Activated naive CD8-positive, alpha-beta T cell treated with anti-CD3 and anti-CD28 coated beads, Interleukin-2, amount 10 ng/mL, durations not matched to agents 7 days and 5 days (primary cell): ENCODE measurements around the gene LHFPL5. TPM values are rescaled to one million over a fixed set of nuclear protein-coding genes. Genes with fewer than 3 reads are reported as not detected.

Source experiments
- ATAC-seq: fragments of 150-1000 bp; cut with Tn5 transposase; one replicate; pipeline ENCODE4 v1.10.0; 2021; ENCODE audit warnings: low read depth, moderate library complexity
- POLR2A ChIA-PET: fragments of 350-600 bp; sonication (Branson Sonifier 250); formaldehyde crosslinking; loops from one replicate; lab custom pipeline; 2021; ENCODE audit warnings: antibody characterized with exemption; lab: Charles Lee
- DNase-seq: peaks from one replicate; pipeline ENCODE4 v3.0.0; 2021
- H3K27ac Mint-ChIP-seq: one replicate; pipeline ENCODE4 v1.8.0; 2022; ENCODE audit warnings: mild to moderate bottlenecking, mixed read lengths
- H3K27me3 Mint-ChIP-seq: one replicate; pipeline ENCODE4 v1.8.0; 2022; ENCODE audit warnings: mild to moderate bottlenecking, moderate library complexity, mixed read lengths
- H3K36me3 Mint-ChIP-seq: one replicate; pipeline ENCODE4 v1.8.0; 2021; ENCODE audit warnings: mild to moderate bottlenecking, mixed read lengths
- H3K4me1 Mint-ChIP-seq: one replicate; pipeline ENCODE4 v1.8.0; 2021; ENCODE audit warnings: mixed read lengths
- H3K4me3 Mint-ChIP-seq: one replicate; pipeline ENCODE4 v1.8.0; 2022; ENCODE audit warnings: mild to moderate bottlenecking, moderate library complexity, mixed read lengths
- H3K9me3 Mint-ChIP-seq: one replicate; pipeline ENCODE4 v1.8.0; 2021; ENCODE audit warnings: mixed read lengths
- total RNA-seq, 2 experiments: library from RNA; stranded (reverse); gene quantifications; one replicate each; pipeline ENCODE4 v1.2.3, GENCODE V29; 2021

Gene LHFPL5
- total RNA-seq, 2 experiments from 2014 or later = not detected

DNA sequence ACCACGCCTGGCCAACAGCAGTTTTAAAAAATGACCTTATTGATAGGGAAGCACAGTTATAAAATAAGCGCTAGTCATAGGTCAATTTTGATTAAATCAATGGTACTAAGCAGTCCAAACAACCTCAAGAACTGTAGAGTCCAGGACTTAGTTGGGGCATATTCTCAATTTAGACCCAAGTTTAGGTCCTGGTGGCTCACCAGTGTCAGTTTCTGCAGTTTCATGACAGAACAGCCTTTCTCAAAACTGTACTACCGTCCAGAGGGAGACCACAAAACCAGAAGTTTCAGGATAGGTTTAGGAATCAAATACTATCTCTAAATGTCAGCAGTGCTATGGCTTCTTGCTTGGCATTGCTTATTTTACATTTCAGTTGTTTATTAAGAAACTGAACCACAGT, 39.1 kb downstream of the LHFPL5 start:
- H3K4me1 Mint-ChIP-seq = peaks cover 2% of the 10 kb centered on the region
- POLR2A ChIA-PET = no interaction called here
- no peak overlapping the region for H3K27ac Mint-ChIP-seq
- DNase-seq (no peak), ATAC-seq (no peak)
- no peak overlapping the region for H3K4me3 Mint-ChIP-seq
- H3K36me3 Mint-ChIP-seq = peaks cover 43% of the 10 kb centered on the region
- peaks cover 3% of the 10 kb centered on the region for H3K9me3 Mint-ChIP-seq
- no peaks in the 10 kb centered on the region for H3K27me3 Mint-ChIP-seq

DNA sequence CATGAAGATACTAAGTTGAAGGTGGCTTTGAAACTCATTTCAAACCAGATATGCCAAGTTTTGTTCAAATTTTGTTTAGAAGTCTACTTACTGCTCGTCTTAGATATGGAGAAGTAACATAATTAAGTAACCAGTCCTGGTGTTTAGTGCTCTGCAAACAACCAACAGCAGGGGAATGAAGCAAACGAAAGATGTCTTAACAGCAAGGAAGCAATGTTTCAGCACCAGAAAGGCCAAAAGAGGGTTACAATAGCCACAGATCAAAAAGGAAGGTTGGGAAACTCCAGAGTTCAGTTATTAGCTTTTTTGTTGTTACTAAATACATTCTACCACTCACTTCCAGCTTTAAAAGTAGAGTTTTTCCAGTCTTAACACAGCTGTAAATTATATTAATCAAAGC, 45.1 kb downstream of the LHFPL5 start:
- peaks cover 52% of the 10 kb centered on the region for H3K36me3 Mint-ChIP-seq
- no peak for ATAC-seq
- H3K27ac Mint-ChIP-seq = no peak overlapping the region
- POLR2A ChIA-PET = no interaction called here
- peaks cover 3% of the 10 kb centered on the region for H3K9me3 Mint-ChIP-seq
- no peak overlapping the region for H3K4me3 Mint-ChIP-seq
- H3K27me3 Mint-ChIP-seq = no peaks in the 10 kb centered on the region
- DNase-seq = no peak
- peaks cover 2% of the 10 kb centered on the region for H3K4me1 Mint-ChIP-seq

GRCh38 chr6:35852994-35853393, 47.8 kb downstream of the LHFPL5 start:
- H3K9me3 Mint-ChIP-seq = peaks cover 3% of the 10 kb centered on the region
- H3K27me3 Mint-ChIP-seq = no peaks in the 10 kb centered on the region
- POLR2A ChIA-PET = no interaction called here
- H3K4me3 Mint-ChIP-seq = no peak overlapping the region
- H3K4me1 Mint-ChIP-seq = no peaks in the 10 kb centered on the region
- H3K36me3 Mint-ChIP-seq = peaks cover 48% of the 10 kb centered on the region
- H3K27ac Mint-ChIP-seq = no peak overlapping the region
- DNase-seq = no peak
- no peak for ATAC-seq

- Mint-ChIP-seq H3K9me3 (no peaks in the 10 kb centered on the region), H3K27ac (no peak overlapping the region), H3K36me3 (peaks cover 38% of the 10 kb centered on the region), H3K27me3 (no peaks in the 10 kb centered on the region), H3K4me1 (peaks cover 2% of the 10 kb centered on the region), H3K4me3 (no peak overlapping the region)
- POLR2A ChIA-PET = no interaction called here
- ATAC-seq (no peak), DNase-seq (no peak)
Observed at GRCh38 chr6:35856250-35856649, 51.1 kb downstream of the LHFPL5 start.

DNA sequence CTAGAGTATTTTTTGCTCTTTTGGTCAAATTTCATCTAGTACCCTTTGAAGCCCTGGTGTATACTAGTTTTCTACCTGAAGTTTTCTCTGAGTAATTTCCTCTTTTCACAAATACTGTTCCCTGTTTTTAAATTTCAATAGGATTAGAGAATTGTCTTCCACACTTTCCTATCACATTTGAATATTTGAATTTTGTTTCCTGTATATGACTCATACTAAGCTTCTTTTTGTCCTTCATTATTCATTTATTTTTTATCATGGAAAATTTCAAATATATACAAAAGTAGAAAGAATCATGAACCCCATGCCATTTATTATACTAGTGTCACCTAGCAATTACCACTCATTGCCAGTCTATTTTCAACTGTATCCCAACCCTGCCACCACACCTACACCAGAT, 52.7 kb downstream of the LHFPL5 start:
- Mint-ChIP-seq H3K4me1 (peaks cover 8% of the 10 kb centered on the region), H3K9me3 (no peaks in the 10 kb centered on the region), H3K27me3 (no peaks in the 10 kb centered on the region), H3K36me3 (peaks cover 42% of the 10 kb centered on the region), H3K27ac (no peak overlapping the region), H3K4me3 (no peak overlapping the region)
- POLR2A ChIA-PET = interaction anchor here (0.7 kb wide), 1 partner anchor 234 kb away, joined by 3 read pairs; no protein-coding TSS in a partner anchor
- DNase-seq (no peak), ATAC-seq (no peak)

DNA sequence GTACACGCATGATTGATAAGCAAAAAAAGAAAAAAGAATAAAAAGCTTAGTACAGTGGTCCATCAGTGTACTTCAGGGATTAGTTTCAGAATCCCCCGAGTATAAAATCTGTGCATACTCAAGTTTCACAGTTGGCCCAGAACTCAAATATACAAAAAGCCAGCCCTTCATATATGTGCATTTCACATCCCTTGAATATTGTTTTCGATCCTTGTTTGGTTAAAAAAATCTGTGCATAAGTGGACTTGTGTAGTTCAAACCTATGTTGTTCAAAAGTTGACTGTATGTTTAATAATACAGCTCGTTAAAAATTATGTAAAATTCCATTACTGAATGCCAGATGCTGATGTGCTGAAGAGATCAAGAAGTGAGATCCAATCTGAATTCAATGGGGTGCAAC, 54.2 kb downstream of the LHFPL5 start:
- DNase-seq (no peak), ATAC-seq (no peak)
- no peaks in the 10 kb centered on the region for H3K9me3 Mint-ChIP-seq
- no peaks in the 10 kb centered on the region for H3K27me3 Mint-ChIP-seq
- POLR2A ChIA-PET = interaction anchor here (0.7 kb wide), 1 partner anchor 65 kb away, joined by 3 read pairs; no protein-coding TSS in a partner anchor
- no peak overlapping the region for H3K4me3 Mint-ChIP-seq
- peaks cover 8% of the 10 kb centered on the region for H3K4me1 Mint-ChIP-seq
- no peak overlapping the region for H3K27ac Mint-ChIP-seq
- H3K36me3 Mint-ChIP-seq = peaks cover 40% of the 10 kb centered on the region

Other genes starting within 250 kb of the LHFPL5 start
- 10 to 100 TPM; 78.6 to 79.8 TPM for gene FKBP5, start 116.4 kb upstream of the LHFPL5 start, total RNA-seq
- under 1 TPM; 0.85 to 0.97 TPM for gene ARMC12, start 68.3 kb upstream of the LHFPL5 start, total RNA-seq
- gene CLPSL2, start 28.8 kb upstream of the LHFPL5 start, total RNA-seq = not detected
- gene CLPSL1, start 24.3 kb upstream of the LHFPL5 start, total RNA-seq = not detected
- gene CLPS, start 8.0 kb upstream of the LHFPL5 start, total RNA-seq = not detected
- gene SRPK1, start 115.7 kb downstream of the LHFPL5 start, total RNA-seq = 10 to 100 TPM; 69.1 to 73.6 TPM
- gene SLC26A8, start 219.3 kb downstream of the LHFPL5 start, total RNA-seq = not detected
- gene MAPK14, start 222.5 kb downstream of the LHFPL5 start, total RNA-seq = 10 to 100 TPM; 57.3 to 62.2 TPM